NOMO-1 (cell line): ENCODE results near the gene SSH3.
A peak's percentile ranks its signal among the peaks of the same experiment; 100 is the strongest.
"Not testable (repeated sequence)": the region's sequence is repeated elsewhere in the genome, so short reads cannot be mapped to it uniquely, and the experiment has no call there.

Source experiments
- DNase-seq, 2 experiments: peaks; one replicate each; lab custom pipeline; 2025; ENCODE audit not compliant: unreplicated experiment in 2 of 2; lab: John Stamatoyannopoulos, UW

The SSH3 gene

DNA sequence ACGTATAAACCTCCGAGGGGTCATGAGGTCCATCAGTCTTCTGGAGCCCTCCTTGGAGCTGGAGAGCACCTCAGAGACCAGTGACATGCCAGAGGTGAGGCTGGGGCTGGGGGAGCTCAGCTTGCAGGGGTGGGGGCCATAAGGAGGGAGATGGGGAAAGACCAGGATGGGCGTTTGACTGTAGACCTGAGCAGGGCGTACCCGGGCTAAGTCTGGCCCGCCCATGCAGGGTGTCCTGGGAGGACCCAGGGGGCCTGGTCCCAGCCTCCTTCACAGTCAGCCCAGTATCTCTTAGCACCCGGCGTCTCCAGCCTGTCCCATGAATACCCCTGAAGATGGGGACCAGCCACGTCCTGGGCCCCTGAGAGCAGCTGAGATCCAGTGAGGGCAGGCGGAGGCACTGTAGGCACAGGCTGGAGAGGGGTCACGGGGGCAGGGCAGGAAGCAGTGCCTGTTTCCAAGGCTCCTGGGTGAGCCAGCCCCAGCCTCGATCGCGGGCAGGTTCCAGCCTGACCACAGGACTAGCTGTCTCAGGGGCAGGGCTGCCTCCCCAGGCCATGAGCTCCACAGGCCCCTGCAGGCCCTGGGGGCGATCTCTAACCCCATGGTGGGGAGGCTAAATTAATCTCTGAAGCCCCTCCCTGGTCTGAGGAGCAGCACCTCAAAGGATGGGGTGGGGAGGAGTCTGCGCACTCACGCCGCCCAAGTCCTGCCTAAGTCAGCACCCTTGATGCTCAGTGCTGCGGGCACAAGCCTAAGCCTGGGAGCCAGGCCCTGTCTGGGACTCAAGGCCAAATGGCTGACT, 7.1 kb downstream of the SSH3 start:
- no peak for DNase-seq

GRCh38 chr11:67311051-67311555, 7.8 kb downstream of the SSH3 start:
- DNase-seq: no peak

- DNase-seq: no peak
Observed at GRCh38 chr11:67311556-67312082, 8.3 kb downstream of the SSH3 start.

DNA sequence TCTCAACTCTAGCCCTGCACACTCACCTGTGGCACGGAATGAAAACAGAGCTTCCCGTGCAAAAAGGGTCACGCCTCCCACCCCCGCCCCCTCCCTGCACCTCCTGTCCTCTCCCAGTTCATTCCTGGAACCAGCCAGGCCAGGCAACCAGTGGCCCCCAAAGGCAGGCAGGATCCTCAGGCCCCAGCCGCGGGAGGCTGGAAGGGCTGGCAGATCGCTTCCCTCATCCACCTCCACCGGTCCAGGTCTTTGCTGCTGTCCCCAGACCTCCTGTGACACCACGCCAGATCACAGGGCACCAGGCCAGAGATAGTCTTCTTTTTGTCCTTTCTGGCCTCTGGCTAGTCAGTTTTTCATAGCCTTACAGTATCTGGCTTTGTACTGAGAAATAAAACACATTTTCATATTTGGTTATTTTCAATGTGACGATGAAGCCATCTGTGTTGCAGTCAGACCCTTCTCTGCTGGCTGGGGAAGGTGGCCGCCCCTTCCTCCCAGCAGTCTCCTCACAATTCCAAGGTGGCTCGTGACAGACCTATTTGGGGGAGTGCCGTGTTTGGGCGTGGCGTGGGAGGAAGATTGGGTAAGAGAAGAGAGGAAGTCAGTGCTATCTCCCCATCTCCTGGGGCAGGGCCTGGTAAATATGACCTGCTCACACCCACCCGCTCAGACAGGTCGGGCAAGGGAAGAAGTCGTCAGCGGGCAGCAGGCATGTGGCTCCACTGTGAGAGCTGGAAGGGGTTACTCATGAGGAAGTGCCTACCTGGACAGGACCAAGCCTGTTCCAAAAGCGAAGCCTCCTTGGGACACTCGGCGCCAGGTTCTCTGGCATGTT, 9.1 kb downstream of the SSH3 start:
- DNase-seq: peak; percentile 45 to 52

GRCh38 chr11:67313125-67313890, 10.0 kb downstream of the SSH3 start:
- DNase-seq: no peak

DNA sequence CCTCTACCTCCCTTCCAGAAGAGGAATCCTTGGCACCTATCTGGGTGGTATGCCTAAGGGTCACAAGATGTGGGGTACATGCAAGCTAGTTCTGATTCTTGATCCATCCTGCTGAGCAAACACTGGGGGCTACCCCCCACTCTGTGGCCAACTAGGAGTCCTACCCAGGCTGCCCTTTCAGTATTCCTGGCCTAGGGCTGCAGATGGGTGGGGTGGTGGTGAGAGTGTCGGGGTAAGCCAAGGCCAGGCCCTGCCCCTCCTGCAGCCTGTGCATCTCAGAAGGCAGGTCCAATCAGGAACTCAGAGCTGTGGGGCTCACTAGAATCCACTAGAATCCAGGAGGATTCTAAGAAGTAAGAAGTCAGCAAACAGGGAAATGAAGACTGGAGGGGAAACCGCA, 10.9 kb downstream of the SSH3 start:
- no peak for DNase-seq

DNA sequence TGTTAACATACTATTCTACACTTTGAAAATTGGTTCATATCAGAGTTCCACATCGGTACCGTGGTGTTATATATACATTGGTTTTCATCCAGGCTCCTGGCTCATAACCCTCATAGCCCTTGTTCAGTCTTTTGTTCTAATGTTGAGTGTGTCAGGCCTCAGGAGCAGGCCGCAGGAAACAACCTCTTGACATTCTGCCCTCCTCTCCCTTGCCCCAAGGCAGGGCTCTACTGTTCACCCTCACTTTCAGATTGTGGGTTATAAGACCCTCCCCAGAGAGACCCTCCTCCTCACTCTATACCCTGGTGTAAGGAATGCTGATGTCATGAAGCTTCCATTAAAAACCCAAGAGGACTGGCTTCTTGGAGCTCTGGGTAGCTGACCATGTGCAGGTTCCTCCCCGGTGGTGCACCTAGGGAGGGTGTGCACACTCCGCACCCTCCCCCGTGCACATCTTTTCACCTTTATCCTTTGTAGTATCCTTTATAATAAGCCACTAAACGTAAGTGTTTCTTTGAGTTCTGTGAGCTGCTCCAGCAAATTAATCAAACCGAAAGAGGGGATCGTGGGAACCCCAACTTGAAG, 12.1 kb downstream of the SSH3 start:
- DNase-seq: no peak

DNA sequence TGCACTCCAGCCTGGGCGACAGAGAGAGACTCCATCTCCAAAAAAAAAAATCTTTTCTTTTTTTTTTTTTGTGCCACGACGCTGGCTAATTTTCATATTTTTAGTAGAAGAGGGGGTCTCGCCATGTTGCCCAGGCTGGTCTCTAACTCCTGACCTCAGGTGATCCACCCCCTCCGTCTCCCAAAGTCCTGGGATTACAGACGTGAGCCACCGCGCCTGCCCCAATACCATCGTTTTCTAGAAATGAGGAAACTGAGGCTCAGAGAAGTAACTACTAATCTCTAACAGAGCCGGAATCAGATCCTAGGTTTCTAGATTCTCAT, 13.5 kb downstream of the SSH3 start:
- no peak for DNase-seq

DNA sequence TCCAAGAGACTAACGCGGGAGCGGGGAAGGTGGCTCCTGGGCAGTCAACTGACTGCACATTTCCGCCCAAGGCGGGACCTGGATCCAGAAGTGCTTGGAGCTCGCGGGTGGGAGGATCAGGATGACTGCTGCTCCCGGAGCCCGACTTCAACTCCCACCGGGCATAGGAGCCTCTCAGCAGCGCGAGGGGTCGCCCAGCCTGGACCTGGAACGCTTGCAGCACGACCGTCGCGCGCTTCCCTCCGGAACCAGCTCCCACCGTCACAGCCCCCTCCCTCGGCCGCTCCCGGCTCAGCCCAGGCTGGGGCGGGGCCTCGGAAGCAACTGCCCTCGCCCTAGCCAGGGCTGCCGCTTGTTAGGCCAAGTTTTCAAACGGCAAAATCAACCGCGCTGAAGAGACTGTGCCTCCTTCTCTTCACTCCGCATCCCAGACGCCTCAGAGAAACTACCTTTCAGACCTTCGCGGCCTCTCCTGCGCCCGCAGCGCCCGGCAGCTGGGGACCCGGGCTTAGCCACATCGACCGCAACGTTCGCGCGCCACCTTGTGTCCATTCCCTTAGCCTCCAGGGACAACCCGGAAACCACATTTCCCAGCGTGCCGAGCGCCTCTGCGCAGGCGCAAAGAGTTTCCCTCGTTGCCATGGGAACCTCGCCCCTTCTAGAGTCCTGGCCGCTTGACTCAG, 14.0 kb downstream of the SSH3 start:
- DNase-seq: peak; percentile 93 to 96

- no peak for DNase-seq
Observed at GRCh38 chr11:67317888-67318555, 14.7 kb downstream of the SSH3 start.

- DNase-seq: not testable (repeated sequence)
Observed at GRCh38 chr11:67318876-67319275, 15.5 kb downstream of the SSH3 start.

- no peak for DNase-seq
Observed at GRCh38 chr11:67320011-67320410, 16.7 kb downstream of the SSH3 start.

DNA sequence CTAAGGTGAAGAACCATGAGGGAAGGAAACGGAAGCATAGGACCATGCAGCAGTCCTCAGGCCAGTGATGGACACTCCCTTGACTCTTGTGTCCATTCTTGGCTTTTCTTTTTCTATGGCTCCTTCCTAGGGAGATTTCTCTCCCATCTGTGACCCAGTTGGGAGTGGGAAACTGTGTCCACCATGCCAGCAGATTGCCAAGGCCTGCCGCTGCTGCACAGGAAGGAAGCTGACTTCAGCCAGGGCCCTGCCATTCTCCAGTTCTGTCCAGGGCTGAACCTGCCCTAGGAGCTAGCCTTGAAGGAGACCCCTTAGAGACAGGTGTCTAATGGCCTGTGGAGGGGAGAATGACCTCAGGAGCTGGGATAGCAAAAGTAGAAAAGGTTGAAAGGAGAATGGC, 17.4 kb downstream of the SSH3 start:
- no peak for DNase-seq

DNA sequence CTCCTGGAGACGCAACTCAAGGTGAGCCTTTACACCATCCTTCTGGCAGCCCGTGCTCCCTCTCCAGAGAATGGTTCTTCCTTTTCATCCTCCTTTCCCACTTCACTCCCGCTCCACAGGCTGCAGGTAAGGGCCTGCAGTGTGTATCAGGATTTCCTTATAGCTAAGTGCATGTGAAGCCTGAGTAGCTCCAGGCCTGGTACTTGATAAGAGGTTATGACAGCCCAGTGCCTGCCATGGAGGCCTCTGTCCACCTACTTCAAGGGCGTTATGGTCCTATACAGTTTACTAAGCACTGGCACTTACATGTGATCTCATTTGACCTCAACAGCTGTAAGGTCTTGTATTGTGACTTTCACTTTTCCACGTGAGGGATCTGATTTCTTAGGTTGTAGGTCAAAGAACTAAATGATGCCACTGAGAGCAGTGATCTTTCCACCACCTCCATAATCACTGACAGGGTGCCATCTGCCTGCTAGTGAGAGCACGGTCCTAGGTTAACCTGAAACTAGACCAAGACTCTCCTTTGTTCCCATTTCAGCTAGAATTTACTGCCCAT, 18.1 kb downstream of the SSH3 start:
- no peak for DNase-seq

GRCh38 chr11:67322049-67322448, 18.7 kb downstream of the SSH3 start:
- DNase-seq: no peak

DNA sequence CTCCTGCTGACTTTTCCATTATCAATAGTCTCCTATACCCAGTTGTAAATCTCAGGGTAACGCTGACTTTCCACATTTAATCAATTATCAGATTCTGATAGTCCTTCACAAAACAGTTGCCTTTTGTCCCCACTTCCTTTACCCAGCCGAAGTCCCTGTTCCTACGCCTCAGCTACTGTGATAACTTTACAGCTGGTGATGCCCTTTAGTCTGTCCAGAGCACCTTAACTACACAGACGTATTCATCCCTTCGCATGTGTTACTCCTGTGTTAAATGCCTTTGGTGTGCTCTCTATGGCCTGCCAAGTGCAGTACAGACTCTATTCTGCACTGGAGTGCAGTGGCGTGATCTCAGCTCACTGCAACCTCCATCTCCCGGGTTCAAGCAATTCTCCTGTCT, 20.2 kb downstream of the SSH3 start:
- no peak for DNase-seq

DNA sequence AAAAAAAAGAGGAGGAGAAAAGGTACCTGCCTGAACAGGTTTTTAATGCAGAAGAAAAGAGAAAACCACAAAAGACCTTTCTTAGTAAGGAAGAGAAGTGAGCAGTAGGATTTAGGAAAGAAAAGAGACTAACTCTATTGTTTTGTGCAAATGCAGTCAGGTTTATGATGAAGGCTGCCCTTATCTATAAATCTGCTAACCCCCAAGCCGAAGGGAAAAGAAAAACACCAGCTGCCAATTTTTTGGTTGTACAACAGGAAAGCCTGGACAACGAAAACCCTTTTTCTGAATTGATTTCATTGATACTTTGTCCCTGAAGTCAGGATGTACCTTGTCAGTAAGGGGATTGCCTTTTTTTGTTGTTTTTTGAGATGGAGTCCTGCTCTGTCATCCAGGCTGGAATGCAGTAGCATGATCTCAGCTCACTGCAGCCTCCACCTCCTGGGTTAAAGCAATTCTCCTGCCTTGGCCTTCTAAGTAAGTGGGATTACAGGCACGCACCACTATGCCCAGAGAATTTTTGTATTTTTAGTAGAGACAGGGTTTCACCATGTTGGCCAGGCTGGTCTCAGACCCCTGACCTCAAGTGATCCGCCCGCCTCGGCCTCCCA, 28.9 kb downstream of the SSH3 start:
- DNase-seq: no peak

GRCh38 chr11:67337257-67337656, 33.9 kb downstream of the SSH3 start:
- DNase-seq: no peak

GRCh38 chr11:67344264-67344663, 40.9 kb downstream of the SSH3 start:
- peak in 1 of 2 experiments; percentile 37 for DNase-seq
